Panc1 (cell line): ENCODE data around the gene TARBP2. TPM values are rescaled to one million over a fixed set of nuclear protein-coding genes. Genes with fewer than 3 reads are reported as not detected.

Experiments
- ATAC-seq: fragments of 200-7000 bp; cut with Tn5 transposase; 2 replicates; pipeline ENCODE4 v1.9.1; 2020; ENCODE audit warnings: mild to moderate bottlenecking, moderate library complexity
- BruUV-seq: library from RNA; stranded (reverse); fragments of 400-500 nt; replicated peaks from 2 replicates; lab custom pipeline; 2021; lab: Mats Ljungman, UMichigan
- CTCF ChIA-PET: fragments of 300-600 bp; sonication (Branson Sonifier 250); formaldehyde crosslinking; loops from one replicate; lab custom pipeline; 2022; ENCODE audit warnings: antibody characterized with exemption; lab: Charles Lee
- POLR2A ChIA-PET: fragments of 300-600 bp; sonication (Branson Sonifier 250); formaldehyde crosslinking; loops from one replicate; lab custom pipeline; 2022; ENCODE audit warnings: antibody characterized with exemption; lab: Charles Lee
- DNase-seq: peaks from one replicate; pipeline ENCODE4 v3.0.0-alpha.2; 2010; ENCODE audit warnings: low read depth, low spot score
- H3K27ac ChIP-seq: 2 replicates; pipeline ENCODE4 v1.5.1; 2011; ENCODE audit warnings: mild to moderate bottlenecking, low read length, inconsistent platforms
- H3K27me3 ChIP-seq: fragments of 200-500 bp; sonication (Bioruptor generic); 2 replicates; pipeline ENCODE4 v1.6.0; 2014; ENCODE audit warnings: low read length, inconsistent platforms; ENCODE audit not compliant: control insufficient read depth, insufficient read depth
- H3K36me3 ChIP-seq: fragments of 200-500 bp; sonication (Bioruptor generic); 2 replicates; pipeline ENCODE4 v1.5.1; 2014; ENCODE audit warnings: inconsistent platforms, mild to moderate bottlenecking, low read length, moderate library complexity; ENCODE audit not compliant: control insufficient read depth, insufficient read depth
- H3K4me1 ChIP-seq: 2 replicates; pipeline ENCODE4 v1.5.1; 2011; ENCODE audit warnings: inconsistent platforms, mild to moderate bottlenecking, low read length, moderate library complexity; ENCODE audit not compliant: control insufficient read depth, insufficient read depth
- H3K4me3 ChIP-seq, 2 experiments: 2 replicates each; pipeline ENCODE4 v1.5.1; 2011 to 2012; ENCODE audit warnings: low read depth in 2 of 2, low read length in 2 of 2, mild to moderate bottlenecking in 2 of 2, inconsistent platforms in 1 of 2, moderate library complexity in 1 of 2
- H3K9me3 ChIP-seq: fragments of 200-500 bp; sonication (Bioruptor generic); 2 replicates; pipeline ENCODE4 v1.5.1; 2014; ENCODE audit warnings: low read depth, mild to moderate bottlenecking, inconsistent platforms, low read length, moderate library complexity; ENCODE audit not compliant: control insufficient read depth, insufficient read depth
- POLR2AphosphoS5 ChIP-seq: IDR thresholded peaks from 2 replicates; pipeline ENCODE4 v1.6.1; 2012; ENCODE audit warnings: mild to moderate bottlenecking, low read depth, low read length, moderate library complexity
- REST ChIP-seq, 2 experiments: IDR thresholded peaks; 2 replicates each; pipeline ENCODE4 v1.6.1; 2011 to 2012; ENCODE audit warnings: low read depth in 2 of 2, control low read depth in 1 of 2, low read length in 1 of 2, mild to moderate bottlenecking in 1 of 2, moderate library complexity in 1 of 2; ENCODE audit not compliant: insufficient read depth in 1 of 2
- SIN3A ChIP-seq: IDR thresholded peaks from 2 replicates; pipeline ENCODE4 v1.6.1; 2012; ENCODE audit warnings: low read depth, mild to moderate bottlenecking, low read length, moderate library complexity, borderline replicate concordance; ENCODE audit not compliant: insufficient read depth
- TCF7L2 ChIP-seq: IDR thresholded peaks from 2 replicates; pipeline ENCODE4 v1.6.1; 2011; ENCODE audit warnings: mild to moderate bottlenecking, low read depth, low read length, inconsistent platforms
- in situ Hi-C: cut with HindIII; loops from 2 replicates; pipeline ENCODE4 v1.10.0; 2016; ENCODE audit warnings: low sequenced_read_pairs, low pct_unique_long_range_greater_than_20kb
- intact Hi-C: fragments of 100-400 bp; cut with micrococcal nuclease; formaldehyde crosslinking; loops from one replicate; pipeline ENCODE4 v1.10.0; 2022; ENCODE audit not compliant: unreplicated experiment
- total RNA-seq: library from RNA; stranded (reverse); gene quantifications from one replicate; pipeline ENCODE4 v1.2.1, GENCODE V29; 2021; ENCODE audit not compliant: unreplicated experiment
- TF ChIP-seq, protein P1 (sequence below): fragments of 450-650 bp; IDR thresholded peaks from 2 replicates; pipeline ENCODE4 v1.5.1; 2017; ENCODE audit warnings: mild to moderate bottlenecking

TARBP2 gene
- total RNA-seq, 1 experiment from 2014 or later, result 67.3 TPM

DNA sequence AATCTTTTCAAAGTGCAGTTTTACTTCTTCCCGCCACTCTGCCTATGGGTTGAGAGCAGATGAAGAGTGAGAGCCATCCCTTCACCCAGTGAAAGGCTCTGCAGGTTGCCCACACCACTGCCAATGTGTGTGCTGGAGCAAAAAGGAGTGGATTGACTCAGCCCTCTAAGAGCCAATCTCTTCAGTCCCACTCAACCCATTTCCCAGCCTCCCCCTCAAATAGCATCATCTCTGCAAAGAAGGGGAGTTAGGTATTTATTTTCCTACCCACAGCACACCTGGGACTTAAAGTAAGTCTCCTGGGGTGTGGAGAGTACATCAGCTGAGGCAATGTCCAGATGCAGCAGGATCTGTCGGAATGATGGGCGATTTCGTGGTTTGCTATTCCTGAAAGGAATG, 17.1 kb upstream of the TARBP2 start:
- POLR2A ChIA-PET, result no interaction called here
- Histone ChIP-seq H3K4me3 (no peak overlapping the region), H3K27ac (no peak overlapping the region), H3K36me3 (peaks cover 22% of the 10 kb centered on the region), H3K27me3 (no peaks in the 10 kb centered on the region), H3K9me3 (no peaks in the 10 kb centered on the region), H3K4me1 (peaks cover 14% of the 10 kb centered on the region)
- CTCF ChIA-PET, result no interaction called here
- in situ Hi-C loops (no loop called here), intact Hi-C loops (no loop called here)
- no TSS peak for BruUV-seq
- ATAC-seq, result peak; percentile 10; the same call in 1 of the 2 replicates
- TF ChIP-seq POLR2AphosphoS5 (no peak), REST (IDR thresholded peaks at IDR 0.05; ENCODE audit: insufficient read depth in 1 of 2, low read depth in 2 of 2, low read length in 1 of 2) (no peak), TCF7L2 (no peak), SIN3A (no peak)
- TF ChIP-seq, protein P1, sequence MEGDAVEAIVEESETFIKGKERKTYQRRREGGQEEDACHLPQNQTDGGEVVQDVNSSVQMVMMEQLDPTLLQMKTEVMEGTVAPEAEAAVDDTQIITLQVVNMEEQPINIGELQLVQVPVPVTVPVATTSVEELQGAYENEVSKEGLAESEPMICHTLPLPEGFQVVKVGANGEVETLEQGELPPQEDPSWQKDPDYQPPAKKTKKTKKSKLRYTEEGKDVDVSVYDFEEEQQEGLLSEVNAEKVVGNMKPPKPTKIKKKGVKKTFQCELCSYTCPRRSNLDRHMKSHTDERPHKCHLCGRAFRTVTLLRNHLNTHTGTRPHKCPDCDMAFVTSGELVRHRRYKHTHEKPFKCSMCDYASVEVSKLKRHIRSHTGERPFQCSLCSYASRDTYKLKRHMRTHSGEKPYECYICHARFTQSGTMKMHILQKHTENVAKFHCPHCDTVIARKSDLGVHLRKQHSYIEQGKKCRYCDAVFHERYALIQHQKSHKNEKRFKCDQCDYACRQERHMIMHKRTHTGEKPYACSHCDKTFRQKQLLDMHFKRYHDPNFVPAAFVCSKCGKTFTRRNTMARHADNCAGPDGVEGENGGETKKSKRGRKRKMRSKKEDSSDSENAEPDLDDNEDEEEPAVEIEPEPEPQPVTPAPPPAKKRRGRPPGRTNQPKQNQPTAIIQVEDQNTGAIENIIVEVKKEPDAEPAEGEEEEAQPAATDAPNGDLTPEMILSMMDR, result no peak
- DNase-seq, result no peak

GRCh38 chr12:53484686-53485575, 16.2 kb upstream of the TARBP2 start:
- Histone ChIP-seq H3K9me3 (no peaks in the 10 kb centered on the region), H3K36me3 (peaks cover 12% of the 10 kb centered on the region), H3K4me3 (no peak overlapping the region), H3K27me3 (no peaks in the 10 kb centered on the region), H3K27ac (no peak overlapping the region), H3K4me1 (peaks cover 9% of the 10 kb centered on the region)
- POLR2A ChIA-PET, result no interaction called here
- in situ Hi-C loops, result no loop called here
- no TSS peak for BruUV-seq
- TF ChIP-seq SIN3A, result no peak
- DNase-seq, result no peak
- CTCF ChIA-PET, result no interaction called here
- intact Hi-C loops, result no loop called here
- ATAC-seq, result no peak
